Measurements from ENCODE around the gene KRT14. TPM values are rescaled to one million over a fixed set of nuclear protein-coding genes. Genes with fewer than 3 reads are reported as not detected.

KRT14 gene
- total RNA-seq, 1 experiment from 2014 or later, result not detected

DNA sequence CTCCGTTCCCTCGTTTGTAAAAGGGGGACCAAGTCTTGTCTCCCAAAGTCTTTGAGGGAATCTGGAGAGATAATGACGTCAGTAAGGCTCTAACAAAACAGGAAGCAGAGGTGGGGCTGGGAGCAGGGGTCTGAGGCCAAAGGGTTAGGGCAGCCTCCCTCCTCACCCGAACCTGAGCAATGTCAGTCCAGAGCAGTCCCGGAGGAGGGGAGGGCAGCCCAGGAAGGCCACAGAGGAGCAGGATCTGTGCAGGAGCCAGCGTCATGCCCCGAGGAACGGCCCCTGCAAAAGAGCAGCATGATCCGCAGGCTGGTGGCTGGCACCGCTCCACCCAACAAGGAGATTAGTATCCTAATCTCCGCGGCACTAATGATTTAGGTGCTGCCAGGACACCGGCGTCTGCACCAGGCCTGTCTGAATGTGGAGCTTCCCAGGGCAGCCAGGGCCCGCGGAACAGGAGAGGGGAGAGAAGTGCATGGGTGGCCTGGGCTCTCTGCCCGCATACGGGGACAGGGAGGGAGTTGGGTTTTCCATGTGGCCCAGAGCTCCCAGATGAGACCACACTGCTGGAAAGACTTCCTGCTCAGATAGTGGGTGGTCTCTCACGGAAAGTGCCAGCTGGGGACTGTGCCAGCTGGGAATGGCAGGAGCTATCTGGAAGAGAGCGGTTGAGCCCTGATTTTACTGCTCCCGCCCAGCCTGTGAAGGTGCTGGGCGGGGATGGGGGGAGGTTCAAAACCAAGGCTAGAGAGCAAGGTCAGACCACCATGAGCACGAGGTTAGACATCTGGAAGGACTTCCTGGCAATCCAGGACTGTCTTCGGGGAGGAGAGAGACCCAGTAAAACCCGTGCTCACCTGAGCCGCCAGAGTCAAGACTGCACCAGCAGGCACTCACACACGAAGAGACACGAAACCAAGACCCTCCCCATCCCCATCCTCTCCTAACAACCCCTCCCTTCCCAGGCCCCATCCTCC lies 48.7 kb upstream of the KRT14 start:
- no peaks in the 10 kb centered on the region for H3K4me1 ChIP-seq (ENCODE audit: insufficient read depth, low read length)
- no peak overlapping the region for H2BK5ac ChIP-seq (ENCODE audit: insufficient read length, low read length)
- no peak overlapping the region for H3T11ph ChIP-seq (ENCODE audit: low read length)
- H3K9ac ChIP-seq (ENCODE audit: extremely low read depth, insufficient read length, low read length), result no peak overlapping the region
- no peaks in the 10 kb centered on the region; the same call in 1 of the 2 replicates for H3K27me3 Mint-ChIP-seq (ENCODE audit: low read depth)
- H3K56ac ChIP-seq (ENCODE audit: insufficient read length, low read depth, low read length), result no peak overlapping the region
- H3K27me3 ChIP-seq (ENCODE audit: insufficient read depth, low read length), result no peaks in the 10 kb centered on the region
- no peak overlapping the region for H4K8ac ChIP-seq (replicated peaks; ENCODE audit: insufficient read length, low read depth, low read length)
- H2BK120ac ChIP-seq (ENCODE audit: low read depth, low read length, poor library complexity, severe bottlenecking), result no peak overlapping the region
- TF ChIP-seq CTCF (conservative IDR thresholded peaks at IDR 0.05), result no peak
- H3K18ac ChIP-seq (ENCODE audit: insufficient read length, low read depth, low read length), result no peak overlapping the region
- H2BK15ac ChIP-seq (ENCODE audit: low read depth, low read length), result no peak overlapping the region
- H3K23ac ChIP-seq (ENCODE audit: insufficient read length, low read depth, low read length), result no peak overlapping the region
- H4K91ac ChIP-seq (ENCODE audit: insufficient read length, low read depth, low read length), result no peak overlapping the region
- H2AFZ ChIP-seq (ENCODE audit: low read length), result no peak overlapping the region
- no peaks in the 10 kb centered on the region for H3K9me3 ChIP-seq (ENCODE audit: control insufficient read depth, low read depth, low read length)
- H3K4ac ChIP-seq (ENCODE audit: low read depth, low read length), result no peak overlapping the region
- H2BK12ac ChIP-seq (ENCODE audit: insufficient read length, low read depth, low read length), result no peak overlapping the region
- no peaks in the 10 kb centered on the region for H3K79me1 ChIP-seq (ENCODE audit: insufficient read depth, low read depth, low read length, poor library complexity, severe bottlenecking)
- H3K23me2 ChIP-seq (ENCODE audit: insufficient read length, low read depth, low read length, poor library complexity, severe bottlenecking), result no peaks in the 10 kb centered on the region
- no CpG with 5 or more reads among the region's 28 CpGs for WGBS (ENCODE audit: extremely low coverage, insufficient read length, low lambda C conversion rate)
- H3K4me3 Mint-ChIP-seq, result no peak overlapping the region
- no peak for DNase-seq
- no peak overlapping the region for H4K5ac ChIP-seq (ENCODE audit: insufficient read length, low read depth, low read length)
- no peaks in the 10 kb centered on the region for H4K20me1 ChIP-seq (ENCODE audit: control insufficient read depth, insufficient read depth, insufficient read length)
- no peak overlapping the region for H3K4me2 ChIP-seq (ENCODE audit: insufficient read depth, insufficient read length, low read length)
- no peaks in the 10 kb centered on the region for H3K9me3 Mint-ChIP-seq
- no peak overlapping the region for H3K27ac ChIP-seq (ENCODE audit: insufficient read length, low read depth, low read length)
- peaks cover 9 to 15% of the 10 kb centered on the region in 2 experiments for H3K4me1 Mint-ChIP-seq
- no peak overlapping the region for H3K14ac ChIP-seq (ENCODE audit: insufficient read depth, low read length)
- no peak overlapping the region for H2BK20ac ChIP-seq (ENCODE audit: low read depth, low read length, poor library complexity, severe bottlenecking)
- H3K27ac Mint-ChIP-seq, result peak overlapping the region in 2 of 3 experiments; percentile 28 to 77; a peak in 3 of 7 replicates
- no peaks in the 10 kb centered on the region for H3K36me3 Mint-ChIP-seq (ENCODE audit: insufficient read depth in 1 of 3, low read depth in 3 of 3)
- no peaks in the 10 kb centered on the region for H3K79me2 ChIP-seq (ENCODE audit: insufficient read depth, low read length)
- H2AK5ac ChIP-seq (ENCODE audit: insufficient read length, low read length), result no peak overlapping the region

Measured in H9 (cell line).